GM13977 (cell line): Measurements from ENCODE around the gene ELFN1.

Experiments
- DNase-seq: peaks from one replicate; pipeline ENCODE4 v3.0.0; 2012; ENCODE audit warnings: low spot score
- CTCF ChIP-seq: IDR thresholded peaks from 2 replicates; pipeline ENCODE4 v1.5.1; 2012; ENCODE audit warnings: mild to moderate bottlenecking, control low read depth; ENCODE audit not compliant: insufficient read depth; ENCODE audit errors: extremely low read depth, missing control alignments
- in situ Hi-C: fragments of 300-500 bp; cut with MboI; formaldehyde crosslinking; loops from one replicate; pipeline ENCODE4 v1.12.0; 2022; ENCODE audit warnings: low sequenced_read_pairs, low pct_unique_long_range_greater_than_20kb, mixed read lengths, inconsistent platforms; ENCODE audit not compliant: unreplicated experiment

ELFN1 gene

GRCh38 chr7:1741246-1741645 is 71.2 kb downstream of the ELFN1 start:
- DNase-seq = no peak
- in situ Hi-C loops = no loop called here
- TF ChIP-seq CTCF = no peak

- peak; percentile 82 for DNase-seq
- in situ Hi-C loops = no loop called here
- no peak for TF ChIP-seq CTCF
These were observed 71.9 kb downstream of the ELFN1 start for GRCh38 chr7:1741751-1742554.

- in situ Hi-C loops = no loop called here
These were observed 72.7 kb downstream of the ELFN1 start for GRCh38 chr7:1742555-1743303.

GRCh38 chr7:1743481-1744230 is 73.6 kb downstream of the ELFN1 start:
- no peak for DNase-seq
- in situ Hi-C loops = no loop called here
- TF ChIP-seq CTCF = no peak

More at GRCh38 chr7:1742555-1743303, 72.7 kb downstream of the ELFN1 start:
- TF ChIP-seq CTCF = no peak
- DNase-seq = peak; percentile 81

- DNase-seq = no peak
- in situ Hi-C loops = no loop called here
- TF ChIP-seq CTCF = no peak
These were observed 74.4 kb downstream of the ELFN1 start for GRCh38 chr7:1744296-1745017.

- no peak for DNase-seq
- in situ Hi-C loops = no loop called here
- TF ChIP-seq CTCF = no peak
These were observed 75.0 kb downstream of the ELFN1 start for GRCh38 chr7:1745018-1745532.
